Panc1 (cell line): Measurements from ENCODE around the gene CCDC148. TPM values are rescaled to one million over a fixed set of nuclear protein-coding genes. Genes with fewer than 3 reads are reported as not detected.

Source experiments
- ATAC-seq: fragments of 200-7000 bp; cut with Tn5 transposase; 2 replicates; pipeline ENCODE4 v1.9.1; 2020; ENCODE audit warnings: mild to moderate bottlenecking, moderate library complexity
- BruUV-seq: library from RNA; stranded (reverse); fragments of 400-500 nt; replicated peaks from 2 replicates; lab custom pipeline; 2021; lab: Mats Ljungman, UMichigan
- CTCF ChIA-PET: fragments of 300-600 bp; sonication (Branson Sonifier 250); formaldehyde crosslinking; loops from one replicate; lab custom pipeline; 2022; ENCODE audit warnings: antibody characterized with exemption; lab: Charles Lee
- POLR2A ChIA-PET: fragments of 300-600 bp; sonication (Branson Sonifier 250); formaldehyde crosslinking; loops from one replicate; lab custom pipeline; 2022; ENCODE audit warnings: antibody characterized with exemption; lab: Charles Lee
- DNase-seq: peaks from one replicate; pipeline ENCODE4 v3.0.0-alpha.2; 2010; ENCODE audit warnings: low read depth, low spot score
- H3K27ac ChIP-seq: 2 replicates; pipeline ENCODE4 v1.5.1; 2011; ENCODE audit warnings: mild to moderate bottlenecking, low read length, inconsistent platforms
- H3K27me3 ChIP-seq: fragments of 200-500 bp; sonication (Bioruptor generic); 2 replicates; pipeline ENCODE4 v1.6.0; 2014; ENCODE audit warnings: low read length, inconsistent platforms; ENCODE audit not compliant: control insufficient read depth, insufficient read depth
- H3K36me3 ChIP-seq: fragments of 200-500 bp; sonication (Bioruptor generic); 2 replicates; pipeline ENCODE4 v1.5.1; 2014; ENCODE audit warnings: inconsistent platforms, mild to moderate bottlenecking, low read length, moderate library complexity; ENCODE audit not compliant: control insufficient read depth, insufficient read depth
- H3K4me1 ChIP-seq: 2 replicates; pipeline ENCODE4 v1.5.1; 2011; ENCODE audit warnings: inconsistent platforms, mild to moderate bottlenecking, low read length, moderate library complexity; ENCODE audit not compliant: control insufficient read depth, insufficient read depth
- H3K4me3 ChIP-seq, 2 experiments: 2 replicates each; pipeline ENCODE4 v1.5.1; 2011 to 2012; ENCODE audit warnings: low read depth in 2 of 2, low read length in 2 of 2, mild to moderate bottlenecking in 2 of 2, inconsistent platforms in 1 of 2, moderate library complexity in 1 of 2
- H3K9me3 ChIP-seq: fragments of 200-500 bp; sonication (Bioruptor generic); 2 replicates; pipeline ENCODE4 v1.5.1; 2014; ENCODE audit warnings: low read depth, mild to moderate bottlenecking, inconsistent platforms, low read length, moderate library complexity; ENCODE audit not compliant: control insufficient read depth, insufficient read depth
- CTCF ChIP-seq: fragments of 450-650 bp; IDR thresholded peaks from 2 replicates; pipeline ENCODE4 v1.5.1; 2017; ENCODE audit warnings: mild to moderate bottlenecking
- POLR2AphosphoS5 ChIP-seq: IDR thresholded peaks from 2 replicates; pipeline ENCODE4 v1.6.1; 2012; ENCODE audit warnings: mild to moderate bottlenecking, low read depth, low read length, moderate library complexity
- REST ChIP-seq, 2 experiments: IDR thresholded peaks; 2 replicates each; pipeline ENCODE4 v1.6.1; 2011 to 2012; ENCODE audit warnings: low read depth in 2 of 2, control low read depth in 1 of 2, low read length in 1 of 2, mild to moderate bottlenecking in 1 of 2, moderate library complexity in 1 of 2; ENCODE audit not compliant: insufficient read depth in 1 of 2
- SIN3A ChIP-seq: IDR thresholded peaks from 2 replicates; pipeline ENCODE4 v1.6.1; 2012; ENCODE audit warnings: low read depth, mild to moderate bottlenecking, low read length, moderate library complexity, borderline replicate concordance; ENCODE audit not compliant: insufficient read depth
- TCF7L2 ChIP-seq: IDR thresholded peaks from 2 replicates; pipeline ENCODE4 v1.6.1; 2011; ENCODE audit warnings: mild to moderate bottlenecking, low read depth, low read length, inconsistent platforms
- in situ Hi-C: cut with HindIII; loops from 2 replicates; pipeline ENCODE4 v1.10.0; 2016; ENCODE audit warnings: low sequenced_read_pairs, low pct_unique_long_range_greater_than_20kb
- intact Hi-C: fragments of 100-400 bp; cut with micrococcal nuclease; formaldehyde crosslinking; loops from one replicate; pipeline ENCODE4 v1.10.0; 2022; ENCODE audit not compliant: unreplicated experiment
- total RNA-seq: library from RNA; stranded (reverse); gene quantifications from one replicate; pipeline ENCODE4 v1.2.1, GENCODE V29; 2021; ENCODE audit not compliant: unreplicated experiment

The CCDC148 gene
- total RNA-seq, 1 experiment from 2014 or later: 0.92 TPM

DNA sequence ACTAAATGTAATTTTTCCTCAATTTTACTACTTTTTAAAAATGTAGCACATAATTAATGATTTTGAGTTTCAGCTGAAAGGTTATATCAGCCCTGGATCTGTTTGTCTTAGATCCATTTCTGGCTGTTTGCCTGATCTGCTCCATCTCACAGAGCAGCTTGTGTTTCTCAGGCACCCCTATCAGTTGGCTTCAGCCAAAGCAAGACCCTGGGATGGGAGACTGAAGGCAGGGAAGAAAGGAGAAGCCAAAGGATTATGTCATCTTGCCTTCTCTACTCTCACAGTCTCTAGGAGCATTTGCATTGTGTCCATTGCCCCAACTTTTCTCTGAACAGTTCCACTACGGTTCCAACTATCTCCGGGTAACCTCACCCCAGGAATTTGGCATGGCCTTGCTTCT is 110.5 kb downstream of the CCDC148 start:
- TF ChIP-seq TCF7L2 (no peak), REST (IDR thresholded peaks at IDR 0.05; ENCODE audit: insufficient read depth in 1 of 2, low read depth in 2 of 2, low read length in 1 of 2) (no peak), CTCF (no peak), POLR2AphosphoS5 (no peak), SIN3A (no peak)
- in situ Hi-C loops: no loop called here
- Histone ChIP-seq H3K4me1 (no peaks in the 10 kb centered on the region), H3K27ac (no peak overlapping the region), H3K36me3 (no peaks in the 10 kb centered on the region), H3K9me3 (no peaks in the 10 kb centered on the region), H3K27me3 (peaks cover 5% of the 10 kb centered on the region; the same call in 1 of the 2 replicates), H3K4me3 (no peak overlapping the region)
- intact Hi-C loops: no loop called here
- no TSS peak for BruUV-seq
- CTCF ChIA-PET: no interaction called here
- DNase-seq: no peak
- no peak for ATAC-seq
- POLR2A ChIA-PET: no interaction called here

- Histone ChIP-seq H3K27me3 (peaks cover 1% of the 10 kb centered on the region; the same call in 1 of the 2 replicates), H3K36me3 (no peaks in the 10 kb centered on the region), H3K9me3 (no peaks in the 10 kb centered on the region), H3K4me3 (no peak overlapping the region), H3K4me1 (no peaks in the 10 kb centered on the region), H3K27ac (no peak overlapping the region)
- BruUV-seq: no TSS peak
- ATAC-seq: no peak
- TF ChIP-seq REST (IDR thresholded peaks at IDR 0.05; ENCODE audit: insufficient read depth in 1 of 2, low read depth in 2 of 2, low read length in 1 of 2) (no peak), POLR2AphosphoS5 (no peak), CTCF (no peak), TCF7L2 (no peak), SIN3A (no peak)
- in situ Hi-C loops: no loop called here
- ChIA-PET POLR2A (no interaction called here), CTCF (no interaction called here)
- DNase-seq: no peak
- intact Hi-C loops: no loop called here
Measured at GRCh38 chr2:158339513-158339912, 117.0 kb downstream of the CCDC148 start.
